Gastrocnemius medialis (tissue), 4 donors: ENCODE results near the gene FBXO7. TPM values are rescaled to one million over a fixed set of nuclear protein-coding genes. Genes with fewer than 3 reads are reported as not detected.

Experiments
- ATAC-seq, 2 donors: fragments of 150-250 bp; one replicate each; pipeline ENCODE4 v1.9.1; 2016
- DNase-seq, 2 donors: peaks; one replicate each; pipeline ENCODE4 v3.0.0-alpha.2; 2019
- H3K27ac ChIP-seq, 4 donors: fragments of 200-600 bp; sonication (generic); 1 replicate in 1 of 4; 2 replicates in 3 of 4; pipeline ENCODE4 v1.5.1; 2016 to 2018; ENCODE audit warnings: mild to moderate bottlenecking in 2 of 4, moderate library complexity in 1 of 4
- H3K27me3 ChIP-seq, 3 donors: fragments of 200-600 bp; sonication (generic) in 2 of 3; 1 replicate in 1 of 3; 2 replicates in 2 of 3; pipeline versions ENCODE4 v1.5.1 to v1.6.0; 2016 to 2019; ENCODE audit warnings: mild to moderate bottlenecking in 1 of 3, moderate library complexity in 1 of 3
- H3K36me3 ChIP-seq, 2 donors: fragments of 200-600 bp; sonication (generic) in 1 of 2; one replicate each; pipeline ENCODE4 v1.5.1; 2017 to 2018
- H3K4me1 ChIP-seq, 2 donors: fragments of 200-600 bp; sonication (generic) in 1 of 2; one replicate each; pipeline ENCODE4 v1.5.1; 2016 to 2017; ENCODE audit warnings: mild to moderate bottlenecking in 2 of 2
- H3K4me3 ChIP-seq, 4 donors: fragments of 200-600 bp; sonication (generic) in 3 of 4; 1 replicate in 1 of 4; 2 replicates in 3 of 4; pipeline ENCODE4 v1.5.1; 2016 to 2019; ENCODE audit warnings: mild to moderate bottlenecking in 2 of 4
- H3K9me3 ChIP-seq, 3 donors: fragments of 200-600 bp; sonication (generic) in 2 of 3; 1 replicate in 1 of 3; 2 replicates in 2 of 3; pipeline ENCODE4 v1.5.1; 2016 to 2019
- CTCF ChIP-seq, 5 experiments: fragments of 450-650 bp in 3 of 5; fragments of 200-600 bp in 2 of 5; sonication (generic) in 2 of 5; IDR thresholded peaks in 4 of 5; conservative IDR thresholded peaks in 1 of 5; 1 replicate in 4 of 5; 2 replicates in 1 of 5; pipeline ENCODE4 v1.5.1; 2016 to 2019; ENCODE audit warnings: antibody characterized with exemption in 5 of 5, mild to moderate bottlenecking in 3 of 5, moderate library complexity in 3 of 5
- POLR2A ChIP-seq, 2 donors: fragments of 450-650 bp; IDR thresholded peaks; one replicate each; pipeline ENCODE4 v1.6.1; 2017; ENCODE audit warnings: antibody characterized with exemption in 2 of 2, mild to moderate bottlenecking in 2 of 2, moderate library complexity in 2 of 2
- in situ Hi-C, 4 donors: fragments of 200-750 bp; cut with MboI; loops; one replicate each; pipeline versions ENCODE4 v1.15.0 to v1.8.0; 2017; ENCODE audit warnings: low sequenced_read_pairs in 4 of 4
- intact Hi-C: fragments of 100-400 bp; cut with DNase I; formaldehyde crosslinking; loops from one replicate; pipeline ENCODE4 v1.15.1; 2023; ENCODE audit warnings: low total_unique reads
- total RNA-seq, 4 donors: library from RNA; depleted of rRNA; stranded (reverse); fragments of >200 nt; gene quantifications; one replicate each; pipeline versions ENCODE4 v1.1.0 to v1.2.3, GENCODE V29; 2016

Gene FBXO7
- total RNA-seq, 4 donors from 2014 or later, result 30.6 to 40.7 (median 31.8) TPM

- Histone ChIP-seq H3K27ac (no peak overlapping the region), H3K4me3 (no peak overlapping the region), H3K9me3 (no peaks in the 10 kb centered on the region), H3K4me1 (no peaks in the 10 kb centered on the region), H3K27me3 (peaks cover 7 to 17% (median 12%) of the 10 kb centered on the region in 3 donors), H3K36me3 (no peaks in the 10 kb centered on the region)
- TF ChIP-seq CTCF (IDR thresholded peaks at IDR 0.05 in 4 of 5, conservative IDR thresholded peaks at IDR 0.05 in 1 of 5), result no peak
- TF ChIP-seq POLR2A (IDR thresholded peaks at IDR 0.05), result no peak
- in situ Hi-C loops (loop anchor here in 3 of 4 donors (25.0 kb wide), 2 partner anchors 479 to 504 kb away; no protein-coding TSS in a partner anchor), intact Hi-C loops (no loop called here)
- no peak for DNase-seq
- no peak for ATAC-seq
These were observed 8.1 kb upstream of the FBXO7 start for GRCh38 chr22:32466496-32466895.

- H3K9me3 ChIP-seq, result no peaks in the 10 kb centered on the region
- intact Hi-C loops, result loop anchor here (10.0 kb wide), 1 partner anchor 805 kb away; the partner anchor contains the start of gene PISD
- ATAC-seq, result peak in 1 of 2 donors; percentile 15
- no peak overlapping the region for H3K27ac ChIP-seq
- H3K4me3 ChIP-seq, result no peak overlapping the region
- H3K4me1 ChIP-seq, result peaks cover 7 to 9% of the 10 kb centered on the region in 2 donors
- TF ChIP-seq CTCF (IDR thresholded peaks at IDR 0.05 in 4 of 5, conservative IDR thresholded peaks at IDR 0.05 in 1 of 5), result no peak
- no peak for TF ChIP-seq POLR2A (IDR thresholded peaks at IDR 0.05)
- peaks cover 4 to 15% (median 4%) of the 10 kb centered on the region in 3 donors for H3K27me3 ChIP-seq
- in situ Hi-C loops, result loop anchor here in 3 of 4 donors (5.0 to 25.0 kb wide), 3 partner anchors 58 to 508 kb away; partner anchors contain the start of gene RTCB (in 1 of the 3)
- H3K36me3 ChIP-seq, result no peaks in the 10 kb centered on the region
- no peak for DNase-seq
These were observed 4.8 kb upstream of the FBXO7 start for GRCh38 chr22:32469799-32470212.

- Histone ChIP-seq H3K4me1 (peaks cover 25 to 29% of the 10 kb centered on the region in 2 donors), H3K27ac (peak overlapping the region; percentile 92 to 99 (median 94)), H3K36me3 (no peaks in the 10 kb centered on the region), H3K4me3 (peak overlapping the region; percentile 78 to 98 (median 84)), H3K27me3 (peaks cover 0 to 8% (median 0%) of the 10 kb centered on the region in 3 donors), H3K9me3 (no peaks in the 10 kb centered on the region)
- intact Hi-C loops, result loop anchor here (10.0 kb wide), 1 partner anchor 809 kb away; the partner anchor contains the start of gene PISD
- ATAC-seq (no peak), DNase-seq (no peak)
- in situ Hi-C loops, result loop anchor here in 3 of 4 donors (5.0 to 25.0 kb wide), 3 partner anchors 61 to 511 kb away; partner anchors contain the start of gene RTCB (in 1 of the 3)
- peak; percentile 5 to 52 (median 17) for TF ChIP-seq CTCF (IDR thresholded peaks at IDR 0.05 in 4 of 5, conservative IDR thresholded peaks at IDR 0.05 in 1 of 5)
- no peak for TF ChIP-seq POLR2A (IDR thresholded peaks at IDR 0.05)
These were observed 1.1 kb upstream of the FBXO7 start for GRCh38 chr22:32473388-32473952.

GRCh38 chr22:32475468-32476010 is 928 bp downstream of the FBXO7 start:
- TF ChIP-seq CTCF (IDR thresholded peaks at IDR 0.05 in 4 of 5, conservative IDR thresholded peaks at IDR 0.05 in 1 of 5) (no peak), POLR2A (IDR thresholded peaks at IDR 0.05) (no peak)
- Histone ChIP-seq H3K4me3 (peak overlapping the region; percentile 78 to 98 (median 84)), H3K27me3 (no peaks in the 10 kb centered on the region), H3K9me3 (no peaks in the 10 kb centered on the region), H3K27ac (peak overlapping the region; percentile 92 to 99 (median 94)), H3K4me1 (peaks cover 25 to 29% of the 10 kb centered on the region in 2 donors), H3K36me3 (peaks cover 0 to 5% of the 10 kb centered on the region in 2 donors)
- ATAC-seq, result peak; percentile 32 to 67
- in situ Hi-C loops, result loop anchor here in 1 of 4 donors (5.0 kb wide), 1 partner anchor 63 kb away; the partner anchor contains the start of gene RTCB
- intact Hi-C loops, result loop anchor here (1.0 to 10.0 kb wide), 3 partner anchors 63 to 811 kb away; partner anchors contain the start of genes PISD and RTCB
- DNase-seq, result peak; percentile 16 to 18
